ENCODE data around the gene SCYL2.

DNA sequence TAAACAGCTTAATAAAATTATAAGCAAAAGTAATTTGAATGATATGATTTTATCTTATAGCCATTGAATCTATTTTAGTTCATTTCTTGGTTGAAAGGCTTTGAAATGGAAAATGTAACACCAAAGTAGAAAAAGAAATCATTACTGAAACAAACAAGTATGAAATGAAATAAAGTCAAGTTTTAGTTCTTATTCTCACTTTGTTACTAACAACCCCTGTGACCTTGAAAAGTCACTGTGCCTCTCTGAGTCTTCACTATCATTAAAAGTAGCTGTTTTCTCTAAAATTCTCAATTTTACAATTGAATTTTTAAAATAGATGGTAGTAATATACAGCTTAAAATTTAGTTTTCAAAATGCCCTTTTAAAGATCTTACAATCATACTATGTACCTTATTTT is 57.5 kb downstream of the SCYL2 start:
- TF ChIP-seq CTCF (IDR thresholded peaks at IDR 0.05; ENCODE audit: low read depth, low read length, poor library complexity, severe bottlenecking), result no peak
- TF ChIP-seq EZH2phosphoT487 (IDR thresholded peaks at IDR 0.05; ENCODE audit: borderline replicate concordance, low read length), result no peak

All from DOHH2 (cell line).